Measurements from ENCODE around the gene DLX4. TPM values are rescaled to one million over a fixed set of nuclear protein-coding genes. Genes with fewer than 3 reads are reported as not detected.

Gene DLX4
- total and polyA plus RNA-seq, 2 experiments from 2014 or later: 0.40 TPM; not detected in 1

GRCh38 chr17:49997773-49998703 lies 29.0 kb downstream of the DLX4 start:
- H2AFZ ChIP-seq: peak overlapping the region; percentile 66
- H3K27me3 ChIP-seq (replicated peaks; ENCODE audit: insufficient read depth): peaks cover 39% of the 10 kb centered on the region
- peak; percentile 86 for DNase-seq
- TF ChIP-seq EZH2 (IDR thresholded peaks at IDR 0.05; ENCODE audit: insufficient read depth, poor library complexity, severe bottlenecking) (no peak), EZH2phosphoT487 (IDR thresholded peaks at IDR 0.05; ENCODE audit: insufficient read depth, low read depth) (no peak)
- peak overlapping the region; percentile 20 for H3K4me2 ChIP-seq (ENCODE audit: unreplicated experiment)
- H3K4me1 ChIP-seq (ENCODE audit: insufficient read depth): 0 out of 2 replicates have a peak, but pooled peaks cover 6% of the 10 kb centered on the region
- no peaks in the 10 kb centered on the region for H3K79me2 ChIP-seq (ENCODE audit: insufficient read depth)
- no peak overlapping the region for H3K27ac ChIP-seq
- in situ Hi-C loops (cut with MboI): loop anchor here (25.0 kb wide), 1 partner anchor 436 kb away; no protein-coding TSS in a partner anchor
- H3F3A ChIP-seq (ENCODE audit: insufficient read depth): no peaks in the 10 kb centered on the region
- H3K9me3 ChIP-seq (ENCODE audit: low read depth): no peaks in the 10 kb centered on the region
- H3K9me2 ChIP-seq (ENCODE audit: insufficient read depth): no peaks in the 10 kb centered on the region
- H3K36me3 ChIP-seq (ENCODE audit: low read depth): no peaks in the 10 kb centered on the region
- H4K20me1 ChIP-seq (ENCODE audit: insufficient read depth): no peaks in the 10 kb centered on the region
- no peak overlapping the region for H3K4me3 ChIP-seq
- H3K9ac ChIP-seq: no peak overlapping the region
- 32 to 33% methylated on average over 20 of the region's 20 CpGs for WGBS, 2 experiments (ENCODE audit: low coverage in 1 of 2, low lambda C conversion rate in 2 of 2, missing lambda C conversion rate in 2 of 2)

DNA sequence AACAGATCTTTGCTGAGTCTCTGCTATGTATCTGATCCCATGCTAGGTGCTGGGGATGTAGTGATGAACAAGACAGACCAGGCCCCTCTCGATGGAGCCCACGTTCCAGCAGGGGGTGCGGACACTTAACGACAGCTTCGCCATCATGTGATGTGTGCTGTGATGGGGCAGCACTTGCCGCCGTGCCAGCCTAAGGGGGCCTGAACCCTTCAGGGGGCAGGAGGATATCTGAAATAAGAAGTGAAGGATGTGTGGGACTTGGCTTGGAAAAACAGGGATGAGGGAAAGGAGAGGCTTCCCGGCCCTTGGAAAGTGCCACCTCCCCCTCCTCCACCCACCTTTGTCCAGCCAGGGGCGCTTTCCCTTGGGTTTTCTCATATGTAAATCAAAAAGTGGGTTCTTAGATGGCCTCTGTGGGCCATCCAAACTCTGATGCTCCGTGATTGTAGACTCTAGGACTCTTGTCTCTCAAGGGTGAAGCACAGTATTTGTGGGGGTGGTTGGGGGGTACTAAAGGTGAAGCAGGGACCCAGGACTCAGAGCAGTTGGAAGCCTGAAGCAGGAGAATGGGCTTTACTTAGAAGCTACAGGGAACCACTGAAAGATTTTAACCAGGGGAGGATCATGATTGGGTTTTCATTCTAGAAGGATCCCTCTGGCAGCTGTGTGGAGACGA lies 30.0 kb downstream of the DLX4 start:
- H4K20me1 ChIP-seq (ENCODE audit: insufficient read depth): no peaks in the 10 kb centered on the region
- H3K4me1 ChIP-seq (ENCODE audit: insufficient read depth): 0 out of 2 replicates have a peak, but pooled peaks cover 6% of the 10 kb centered on the region
- H3K4me2 ChIP-seq (ENCODE audit: unreplicated experiment): no peak overlapping the region
- no peak for DNase-seq
- no peaks in the 10 kb centered on the region for H3F3A ChIP-seq (ENCODE audit: insufficient read depth)
- H3K4me3 ChIP-seq: no peak overlapping the region
- no peak overlapping the region for H3K9ac ChIP-seq
- H3K36me3 ChIP-seq (ENCODE audit: low read depth): no peaks in the 10 kb centered on the region
- H2AFZ ChIP-seq: peak overlapping the region; percentile 66
- WGBS, 2 experiments (ENCODE audit: low coverage in 1 of 2, low lambda C conversion rate in 2 of 2, missing lambda C conversion rate in 2 of 2): 42 to 44% methylated on average over 11 of the region's 11 CpGs
- H3K9me3 ChIP-seq (ENCODE audit: low read depth): no peaks in the 10 kb centered on the region
- no peaks in the 10 kb centered on the region for H3K79me2 ChIP-seq (ENCODE audit: insufficient read depth)
- TF ChIP-seq EZH2 (IDR thresholded peaks at IDR 0.05; ENCODE audit: insufficient read depth, poor library complexity, severe bottlenecking) (no peak), EZH2phosphoT487 (IDR thresholded peaks at IDR 0.05; ENCODE audit: insufficient read depth, low read depth) (no peak)
- in situ Hi-C loops (cut with MboI): loop anchor here (25.0 kb wide), 1 partner anchor 437 kb away; no protein-coding TSS in a partner anchor
- H3K27ac ChIP-seq: no peak overlapping the region
- H3K9me2 ChIP-seq (ENCODE audit: insufficient read depth): no peaks in the 10 kb centered on the region
- peaks cover 39% of the 10 kb centered on the region for H3K27me3 ChIP-seq (replicated peaks; ENCODE audit: insufficient read depth)

- TF ChIP-seq EZH2 (IDR thresholded peaks at IDR 0.05; ENCODE audit: insufficient read depth, poor library complexity, severe bottlenecking) (no peak), EZH2phosphoT487 (IDR thresholded peaks at IDR 0.05; ENCODE audit: insufficient read depth, low read depth) (no peak)
- Histone ChIP-seq H3K4me1 (ENCODE audit: insufficient read depth) (no peaks in the 10 kb centered on the region), H3K9ac (no peak overlapping the region), H3K27me3 (replicated peaks; ENCODE audit: insufficient read depth) (peaks cover 47% of the 10 kb centered on the region), H3K36me3 (ENCODE audit: low read depth) (no peaks in the 10 kb centered on the region), H2AFZ (no peak overlapping the region), H3K27ac (no peak overlapping the region), H3K9me2 (ENCODE audit: insufficient read depth) (no peaks in the 10 kb centered on the region), H4K20me1 (ENCODE audit: insufficient read depth) (no peaks in the 10 kb centered on the region), H3K4me2 (ENCODE audit: unreplicated experiment) (no peak overlapping the region), H3K9me3 (ENCODE audit: low read depth) (no peaks in the 10 kb centered on the region), H3K79me2 (ENCODE audit: insufficient read depth) (no peaks in the 10 kb centered on the region), H3F3A (ENCODE audit: insufficient read depth) (no peaks in the 10 kb centered on the region), H3K4me3 (no peak overlapping the region)
- 74 to 75% methylated on average over 4 of the region's 4 CpGs for WGBS, 2 experiments (ENCODE audit: low coverage in 1 of 2, low lambda C conversion rate in 2 of 2, missing lambda C conversion rate in 2 of 2)
- no peak for DNase-seq
- in situ Hi-C loops (cut with MboI): no loop called here
These were observed 34.9 kb downstream of the DLX4 start for GRCh38 chr17:50003911-50004310.

DNA sequence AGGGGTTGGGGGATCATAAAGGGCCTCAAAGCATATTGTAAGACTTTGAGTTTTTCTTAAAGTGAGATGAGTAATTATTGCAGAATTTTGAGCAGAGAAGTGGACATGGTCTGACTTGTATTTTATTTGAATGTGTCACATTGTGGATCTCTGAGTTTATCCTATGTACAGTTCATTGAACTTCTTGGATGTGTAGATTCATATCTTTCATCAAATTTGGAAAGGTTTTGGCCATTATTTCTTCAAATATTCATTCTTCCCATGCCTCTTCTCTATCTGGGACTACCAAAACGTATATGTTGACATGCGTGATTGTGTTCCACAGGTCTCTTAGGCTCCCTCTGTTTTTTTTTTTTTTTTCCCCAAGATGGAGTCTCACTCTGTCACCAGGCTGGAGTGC lies 40.3 kb downstream of the DLX4 start:
- Histone ChIP-seq H3K79me2 (ENCODE audit: insufficient read depth) (no peaks in the 10 kb centered on the region), H3K4me3 (no peak overlapping the region), H4K20me1 (ENCODE audit: insufficient read depth) (no peaks in the 10 kb centered on the region), H3K4me1 (ENCODE audit: insufficient read depth) (no peaks in the 10 kb centered on the region), H3K27me3 (replicated peaks; ENCODE audit: insufficient read depth) (peaks cover 18% of the 10 kb centered on the region), H3K4me2 (ENCODE audit: unreplicated experiment) (no peak overlapping the region), H3F3A (ENCODE audit: insufficient read depth) (no peaks in the 10 kb centered on the region), H3K9me3 (ENCODE audit: low read depth) (no peaks in the 10 kb centered on the region), H3K36me3 (ENCODE audit: low read depth) (no peaks in the 10 kb centered on the region), H2AFZ (no peak overlapping the region), H3K9me2 (ENCODE audit: insufficient read depth) (no peaks in the 10 kb centered on the region), H3K9ac (no peak overlapping the region), H3K27ac (no peak overlapping the region)
- in situ Hi-C loops (cut with MboI): no loop called here
- TF ChIP-seq EZH2phosphoT487 (IDR thresholded peaks at IDR 0.05; ENCODE audit: insufficient read depth, low read depth) (no peak), EZH2 (IDR thresholded peaks at IDR 0.05; ENCODE audit: insufficient read depth, poor library complexity, severe bottlenecking) (no peak)
- 79 to 80% methylated on average over 2 of the region's 2 CpGs for WGBS, 2 experiments (ENCODE audit: low coverage in 1 of 2, low lambda C conversion rate in 2 of 2, missing lambda C conversion rate in 2 of 2)
- no peak for DNase-seq
